Fibroblast of skin of right biceps (primary cell): Measurements from ENCODE around the gene SUZ12.
"Not testable (repeated sequence)": the region's sequence is repeated elsewhere in the genome, so short reads cannot be mapped to it uniquely, and the experiment has no call there.

ENCODE experiments used
- DNase-seq: peaks from one replicate; pipeline ENCODE4 v3.0.0-alpha.2; 2013

SUZ12 gene

GRCh38 chr17:31964131-31964530 lies 27.3 kb downstream of the SUZ12 start:
- not testable (repeated sequence) for DNase-seq

GRCh38 chr17:31967648-31968047 lies 30.8 kb downstream of the SUZ12 start:
- no peak for DNase-seq

DNA sequence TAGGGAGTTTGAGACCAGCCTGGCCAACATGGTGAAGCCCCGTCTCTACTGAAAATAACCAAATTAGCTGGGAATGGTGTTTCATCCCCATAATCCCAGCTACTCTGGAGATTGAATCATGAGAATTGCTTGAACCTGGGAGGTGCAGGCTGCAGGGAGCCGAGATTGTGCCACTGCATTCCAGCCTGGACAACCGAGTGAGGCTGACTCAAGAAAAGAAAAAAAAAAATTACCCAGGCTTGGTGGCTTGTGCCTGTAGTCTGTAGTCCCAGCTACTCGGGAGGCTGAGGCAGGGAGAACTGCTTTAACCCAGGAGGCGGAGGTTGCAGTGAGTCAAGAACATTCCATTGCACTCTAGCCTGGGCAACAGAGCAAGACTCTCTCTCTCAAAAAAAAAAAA lies 33.6 kb downstream of the SUZ12 start:
- not testable (repeated sequence) for DNase-seq

DNA sequence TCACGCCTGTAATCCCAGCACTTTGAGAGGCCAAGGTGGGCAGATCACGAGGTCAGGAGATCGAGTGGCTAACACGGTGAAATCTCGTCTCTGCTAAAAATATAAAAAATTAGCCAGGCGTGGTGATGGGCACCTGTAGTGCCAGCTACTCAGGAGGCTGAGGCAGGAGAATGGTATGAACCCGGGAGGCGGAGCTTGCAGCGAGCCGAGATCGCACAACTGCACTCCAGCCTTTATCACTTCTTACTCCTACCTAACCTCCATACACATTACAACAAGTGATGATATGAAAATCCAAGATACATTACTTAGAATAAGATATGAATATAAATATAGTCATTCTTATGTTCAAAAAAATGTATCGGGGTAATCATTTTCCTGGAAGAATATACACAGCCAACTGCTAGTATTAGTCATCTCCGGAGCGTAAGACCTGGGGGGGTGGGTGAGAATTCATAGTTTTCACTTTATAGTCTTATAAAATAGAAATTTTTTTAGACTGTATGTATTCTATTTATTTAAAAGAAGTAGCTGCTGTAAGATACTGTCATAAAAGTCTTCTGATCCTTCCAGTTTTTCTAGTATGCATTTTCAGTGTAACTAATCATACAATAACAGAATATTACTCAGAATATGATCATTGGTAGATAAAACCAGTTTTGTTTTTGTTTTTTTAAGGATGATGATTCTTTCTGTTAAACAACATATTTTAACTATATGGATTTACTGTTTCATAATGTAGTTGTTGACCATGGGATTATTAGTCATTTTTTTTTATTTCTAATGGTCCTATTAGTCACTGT lies 37.7 kb downstream of the SUZ12 start:
- DNase-seq, result peak; percentile 6

GRCh38 chr17:31975391-31975790 lies 38.6 kb downstream of the SUZ12 start:
- peak; percentile 4 for DNase-seq

GRCh38 chr17:31991821-31992220 lies 55.0 kb downstream of the SUZ12 start:
- DNase-seq, result not testable (repeated sequence)

GRCh38 chr17:31997005-31997404 lies 60.2 kb downstream of the SUZ12 start:
- DNase-seq, result no peak

DNA sequence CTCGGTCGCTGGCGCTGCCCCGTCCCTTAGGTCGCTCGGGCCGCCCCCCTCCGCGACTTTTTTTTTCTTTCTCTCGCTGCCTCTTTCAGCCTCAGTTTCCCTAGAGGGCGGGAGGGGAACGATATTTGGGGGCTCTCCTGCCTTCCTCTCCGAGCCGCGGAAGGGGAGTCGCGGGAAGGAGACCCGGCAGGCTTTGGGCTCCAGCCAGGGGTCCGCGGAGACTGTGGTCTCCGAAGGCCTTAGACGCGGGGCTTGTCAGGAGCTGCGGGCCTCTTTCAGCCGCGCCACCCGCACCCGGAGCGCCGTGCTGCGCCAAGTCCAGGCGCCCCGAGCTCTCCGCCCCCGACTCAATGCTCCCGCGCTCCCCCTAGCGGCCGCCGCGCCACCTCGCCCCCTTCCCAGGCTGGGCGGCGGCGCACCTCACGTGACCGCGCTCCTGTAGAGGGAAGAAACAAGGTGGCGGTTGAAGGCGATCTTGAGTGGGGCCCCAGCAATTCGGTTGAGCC lies 70.2 kb downstream of the SUZ12 start, which contains the start of gene LRRC37B:
TSS of gene LRRC37B (plus strand) at position 427 of the 506 bp plus-strand sequence. CDS start 14,010 bp downstream, outside the sequence.
- peak; percentile 76 for DNase-seq

DNA sequence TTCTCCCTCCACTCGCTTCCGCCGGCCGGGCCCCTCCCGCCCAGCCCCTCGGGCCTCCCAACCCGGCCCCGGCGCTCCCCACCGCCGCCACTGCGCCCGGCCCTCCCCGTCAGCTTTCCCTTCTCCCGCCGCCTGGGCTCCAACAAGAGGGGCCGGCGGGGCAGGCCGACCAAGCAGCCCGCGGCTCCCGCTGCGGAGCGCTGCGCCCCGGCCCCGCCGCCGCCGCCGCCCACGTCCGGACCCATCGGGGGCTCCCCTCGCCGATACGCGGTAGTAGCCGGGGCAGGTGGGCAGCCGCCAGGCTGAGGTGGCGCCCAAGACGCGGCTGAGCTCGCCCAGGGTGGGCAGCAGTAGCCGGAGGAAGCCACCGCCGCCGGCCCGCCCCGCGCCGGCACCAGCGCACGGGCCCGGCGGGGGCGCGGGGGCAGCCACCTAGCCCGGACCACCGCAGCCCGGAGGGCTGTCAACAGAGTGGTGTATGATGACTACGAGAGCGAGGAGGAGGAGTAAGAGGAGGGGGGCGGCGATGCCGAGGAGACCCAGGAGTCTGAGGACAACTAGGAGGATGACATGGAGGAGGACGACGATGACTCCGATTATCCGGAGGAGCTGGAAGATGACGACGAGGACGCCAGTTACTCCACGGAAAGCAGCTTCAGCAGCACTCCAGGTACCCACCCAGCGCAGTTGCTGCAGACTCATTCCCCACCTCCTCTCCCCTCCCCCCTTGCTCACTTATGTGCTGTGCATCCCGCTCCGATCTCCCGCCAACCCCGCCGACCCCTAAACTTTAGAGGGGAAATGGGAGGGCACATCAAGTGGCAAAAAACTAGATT lies 70.9 kb downstream of the SUZ12 start:
- DNase-seq, result peak; percentile 27

DNA sequence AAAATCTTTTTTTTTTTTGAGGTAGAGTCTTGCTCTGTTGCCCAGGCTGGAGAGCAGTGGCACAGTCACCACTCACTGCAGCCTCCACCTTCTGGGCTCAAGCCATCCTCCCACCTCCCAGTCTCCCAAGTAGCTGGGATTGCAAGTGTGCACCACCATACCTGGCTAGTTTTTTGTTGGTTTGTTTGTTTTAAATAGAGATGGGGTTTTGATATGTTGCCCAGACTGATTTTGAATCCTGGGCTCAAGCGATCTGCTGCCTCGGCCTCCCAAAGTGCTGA lies 72.4 kb downstream of the SUZ12 start:
- DNase-seq, result no peak

DNA sequence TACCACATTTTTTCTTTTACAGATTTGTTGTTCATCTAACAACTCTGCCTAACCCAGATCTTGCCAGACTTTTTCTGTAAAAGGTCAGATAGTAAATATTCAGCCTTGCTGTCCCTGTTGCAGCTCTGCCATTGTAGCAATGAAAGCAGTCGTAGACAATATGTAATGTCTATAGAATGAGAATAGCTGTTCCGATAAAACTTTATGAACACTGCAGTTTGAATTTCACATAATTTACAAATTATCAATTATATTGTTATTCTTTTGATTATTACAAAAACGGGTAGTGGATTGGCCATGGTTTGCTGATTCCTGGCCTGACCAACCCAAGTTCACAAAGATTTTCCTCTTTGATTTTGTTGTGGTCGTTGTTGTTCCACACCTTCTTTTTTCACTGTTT lies 73.3 kb downstream of the SUZ12 start:
- no peak for DNase-seq

DNA sequence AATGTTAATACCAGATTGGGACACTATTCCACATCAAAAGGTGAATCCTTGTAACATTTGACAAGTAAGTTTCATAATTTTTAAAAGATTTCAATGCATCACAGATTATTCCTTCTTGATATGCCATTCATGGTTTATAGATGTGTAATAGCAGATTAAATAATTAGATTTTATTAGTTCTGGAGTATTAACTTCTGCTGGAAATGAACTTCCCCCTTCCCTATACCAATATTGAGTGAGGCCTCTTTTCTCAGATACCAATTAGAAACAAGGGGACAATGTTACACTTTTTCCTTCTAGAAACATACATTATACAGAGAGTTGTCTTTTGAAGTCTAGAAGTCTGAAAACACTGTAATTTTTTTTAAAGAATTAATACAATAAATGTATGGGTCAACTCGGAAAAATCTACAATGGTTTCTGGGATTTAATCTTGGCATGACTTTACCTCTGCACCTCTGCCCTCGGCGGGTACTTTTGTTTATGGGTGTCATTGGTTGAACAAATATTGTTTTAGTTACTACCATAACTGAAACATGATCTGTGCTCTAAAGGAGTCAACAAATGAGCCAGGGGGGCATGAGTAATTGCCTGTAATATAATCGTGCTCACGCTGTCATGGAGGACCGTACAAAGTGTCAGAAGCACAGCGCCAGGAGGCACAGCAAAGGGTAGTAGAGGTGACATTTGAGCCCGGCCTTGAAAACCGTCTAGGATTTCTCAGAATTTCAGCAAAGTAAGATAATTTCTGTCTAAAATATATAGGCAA lies 78.6 kb downstream of the SUZ12 start:
- no peak for DNase-seq

GRCh38 chr17:32016231-32016630 lies 79.4 kb downstream of the SUZ12 start:
- DNase-seq, result no peak

GRCh38 chr17:32019228-32019627 lies 82.4 kb downstream of the SUZ12 start:
- no peak for DNase-seq

- DNase-seq, result no peak
Measured at GRCh38 chr17:32020943-32021614, 84.3 kb downstream of the SUZ12 start.

DNA sequence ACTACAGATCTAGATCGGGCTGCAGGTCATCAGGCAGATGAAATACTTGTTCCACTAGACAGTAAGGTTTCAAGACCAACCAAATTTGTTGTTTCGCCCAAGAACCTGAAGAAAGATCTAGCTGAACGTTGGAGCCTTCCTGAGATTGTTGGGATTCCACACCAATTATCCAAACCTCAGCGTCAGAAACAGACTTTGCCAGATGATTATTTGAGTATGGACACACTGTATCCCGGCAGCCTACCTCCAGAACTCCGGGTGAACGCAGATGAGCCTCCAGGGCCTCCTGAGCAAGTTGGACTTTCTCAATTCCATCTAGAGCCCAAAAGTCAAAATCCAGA lies 84.8 kb downstream of the SUZ12 start:
- no peak for DNase-seq

- DNase-seq, result not testable (repeated sequence)
Measured at GRCh38 chr17:32022554-32022953, 85.7 kb downstream of the SUZ12 start.

DNA sequence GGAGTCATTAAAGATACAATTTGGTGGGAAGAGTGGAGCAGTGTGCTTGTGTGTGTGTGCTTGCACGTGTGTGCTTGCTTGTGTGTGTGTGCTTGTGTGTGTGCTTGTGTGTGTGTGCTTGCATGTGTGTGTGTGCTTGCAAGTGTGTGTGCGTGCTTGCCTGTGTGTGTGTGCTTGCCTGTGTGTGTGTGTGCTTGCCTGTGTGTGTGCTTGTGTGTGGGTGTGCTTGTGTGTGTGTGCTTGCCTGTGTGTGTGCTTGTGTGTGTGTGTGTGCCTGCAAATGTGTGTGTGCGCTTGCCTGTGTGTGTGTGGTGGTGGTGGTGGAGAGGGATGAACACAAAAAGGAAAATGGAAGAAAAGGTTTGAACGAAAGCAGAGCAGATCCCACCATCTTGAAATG lies 90.5 kb downstream of the SUZ12 start:
- not testable (repeated sequence) for DNase-seq

DNA sequence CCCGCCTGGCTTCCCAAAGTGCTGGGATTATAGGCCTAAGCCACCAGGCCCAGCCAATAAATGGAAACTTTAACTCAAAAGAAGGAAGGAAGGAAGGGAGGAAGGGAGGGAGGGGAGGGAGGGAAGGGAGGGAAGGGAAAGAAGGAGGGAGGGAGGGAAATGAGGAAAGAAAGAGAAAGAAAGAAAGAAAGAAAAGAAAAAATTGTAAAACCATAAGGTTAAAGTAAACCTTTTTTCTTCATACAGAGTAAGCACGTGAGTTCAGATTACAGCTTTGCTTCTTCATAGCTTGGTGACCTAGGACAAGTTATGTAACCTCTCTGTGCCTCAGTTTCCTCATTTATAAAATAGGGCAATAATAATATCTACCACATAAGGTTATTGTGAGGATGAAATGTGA lies 96.4 kb downstream of the SUZ12 start:
- no peak for DNase-seq

DNA sequence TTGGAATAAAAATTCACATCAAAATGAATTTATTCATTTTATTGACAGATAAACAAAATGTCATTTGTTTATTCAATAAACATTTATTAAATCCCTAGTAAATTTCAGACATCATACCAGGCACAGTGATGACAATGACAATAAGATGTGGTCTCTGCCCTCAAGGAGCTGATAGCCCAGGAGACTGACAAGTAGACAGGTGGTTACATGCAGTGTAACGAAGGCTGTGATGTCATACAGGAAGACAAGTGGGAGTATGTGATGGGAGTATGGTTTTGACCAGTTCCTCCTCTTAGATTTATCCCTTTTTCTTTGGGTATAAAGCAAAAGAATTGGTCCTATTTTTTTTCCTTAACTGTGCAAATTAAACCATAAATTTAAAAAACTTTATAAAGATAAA lies 97.0 kb downstream of the SUZ12 start:
- DNase-seq, result not testable (repeated sequence)

GRCh38 chr17:32040246-32040645 lies 103.4 kb downstream of the SUZ12 start:
- not testable (repeated sequence) for DNase-seq

DNA sequence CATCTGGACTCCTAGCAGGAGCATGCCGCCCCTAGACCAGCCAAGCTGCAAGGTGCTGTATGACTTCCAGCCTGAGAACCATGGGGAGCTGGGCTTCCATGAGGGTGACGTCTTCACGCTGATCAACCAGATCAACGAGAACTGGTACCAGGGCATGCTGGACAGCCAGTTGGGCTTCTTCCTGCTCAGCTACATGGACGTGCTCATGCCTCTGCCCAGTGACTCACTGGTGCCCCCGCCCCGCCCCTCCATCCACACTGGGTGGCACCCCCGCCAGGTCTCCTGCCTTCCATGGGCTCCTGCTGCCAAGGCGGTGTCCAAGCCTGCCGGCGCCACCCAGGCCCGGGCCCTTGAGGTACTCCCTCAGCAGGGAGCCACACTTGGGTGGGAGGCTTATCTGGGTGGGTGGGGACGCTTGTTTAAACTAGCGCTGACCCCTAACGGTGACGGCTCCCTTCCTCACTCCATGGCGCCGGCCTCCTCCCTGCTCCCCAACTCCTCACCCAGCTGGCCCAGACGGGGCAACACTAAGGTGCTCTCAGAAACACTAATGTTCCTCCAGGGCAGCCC lies 104.6 kb downstream of the SUZ12 start:
- DNase-seq, result not testable (repeated sequence)
